Suprapubic skin (tissue), 4 donors: ENCODE measurements around the gene HNMT.

Source experiments
- EP300 ChIP-seq: sonication (generic); formaldehyde crosslinking; IDR thresholded peaks from one replicate; pipeline ENCODE4 v1.6.1; 2017; ENCODE audit warnings: antibody characterized with exemption
- POLR2A ChIP-seq, 2 donors: fragments of 450-650 bp; IDR thresholded peaks; one replicate each; pipeline ENCODE4 v1.6.1; 2017; ENCODE audit warnings: antibody characterized with exemption in 2 of 2, mild to moderate bottlenecking in 2 of 2, moderate library complexity in 2 of 2
- POLR2AphosphoS5 ChIP-seq, 3 donors: sonication (generic); formaldehyde crosslinking; IDR thresholded peaks; one replicate each; pipeline ENCODE4 v1.6.1; 2017; ENCODE audit warnings: antibody characterized with exemption in 3 of 3
- TF ChIP-seq, protein P1 (sequence below), 2 donors: fragments of 200-600 bp in 1 of 2; fragments of 450-650 bp in 1 of 2; sonication (generic) in 1 of 2; IDR thresholded peaks; one replicate each; pipeline ENCODE4 v1.5.1; 2016 to 2019; ENCODE audit warnings: antibody characterized with exemption in 2 of 2, mild to moderate bottlenecking in 1 of 2, moderate library complexity in 1 of 2

DNA sequence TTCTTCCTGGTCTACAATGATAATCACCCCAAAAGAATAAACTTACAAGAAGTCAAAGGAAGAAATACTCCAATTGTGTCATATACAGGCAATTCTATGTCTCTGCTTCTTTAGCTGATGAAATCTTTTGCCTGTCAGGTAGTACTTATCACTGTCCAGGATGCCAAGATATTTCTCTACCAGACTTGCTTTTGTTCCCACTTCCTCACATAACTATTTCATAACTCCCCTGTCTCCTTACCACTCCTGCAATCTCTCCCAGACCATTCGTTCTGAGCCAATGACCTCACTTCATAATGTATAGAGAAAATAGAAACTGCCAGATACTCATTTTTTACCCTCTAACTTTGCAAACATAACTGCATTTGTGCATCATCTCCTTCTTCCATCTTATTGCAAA lies 39.1 kb downstream of the HNMT start:
- TF ChIP-seq POLR2A (IDR thresholded peaks at IDR 0.05) (no peak), POLR2AphosphoS5 (IDR thresholded peaks at IDR 0.05) (no peak), EP300 (no peak)
- TF ChIP-seq, protein P1, sequence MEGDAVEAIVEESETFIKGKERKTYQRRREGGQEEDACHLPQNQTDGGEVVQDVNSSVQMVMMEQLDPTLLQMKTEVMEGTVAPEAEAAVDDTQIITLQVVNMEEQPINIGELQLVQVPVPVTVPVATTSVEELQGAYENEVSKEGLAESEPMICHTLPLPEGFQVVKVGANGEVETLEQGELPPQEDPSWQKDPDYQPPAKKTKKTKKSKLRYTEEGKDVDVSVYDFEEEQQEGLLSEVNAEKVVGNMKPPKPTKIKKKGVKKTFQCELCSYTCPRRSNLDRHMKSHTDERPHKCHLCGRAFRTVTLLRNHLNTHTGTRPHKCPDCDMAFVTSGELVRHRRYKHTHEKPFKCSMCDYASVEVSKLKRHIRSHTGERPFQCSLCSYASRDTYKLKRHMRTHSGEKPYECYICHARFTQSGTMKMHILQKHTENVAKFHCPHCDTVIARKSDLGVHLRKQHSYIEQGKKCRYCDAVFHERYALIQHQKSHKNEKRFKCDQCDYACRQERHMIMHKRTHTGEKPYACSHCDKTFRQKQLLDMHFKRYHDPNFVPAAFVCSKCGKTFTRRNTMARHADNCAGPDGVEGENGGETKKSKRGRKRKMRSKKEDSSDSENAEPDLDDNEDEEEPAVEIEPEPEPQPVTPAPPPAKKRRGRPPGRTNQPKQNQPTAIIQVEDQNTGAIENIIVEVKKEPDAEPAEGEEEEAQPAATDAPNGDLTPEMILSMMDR (IDR thresholded peaks at IDR 0.05) = no peak
